Measurements from ENCODE around the gene TBC1D5.

DNA sequence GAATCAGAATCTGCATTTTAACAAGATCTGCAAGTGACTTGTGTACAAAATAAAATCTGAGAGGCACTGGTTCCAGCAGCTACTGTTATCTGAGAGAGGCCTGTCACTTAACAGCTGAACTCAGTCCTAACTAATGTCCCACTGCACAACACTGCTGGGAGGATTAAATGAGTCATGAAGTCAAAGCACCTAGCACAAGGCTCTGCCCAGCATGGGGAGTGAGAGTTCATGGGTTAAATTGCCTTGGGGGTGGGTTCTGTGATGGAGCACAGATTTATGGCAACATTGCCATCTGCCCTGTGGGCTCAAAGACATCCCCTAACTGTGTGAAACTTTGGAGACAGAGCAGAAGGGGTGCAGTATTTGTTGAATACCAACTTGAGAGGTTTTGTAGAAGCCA is 606.7 kb downstream of the TBC1D5 start:
- TF ChIP-seq POLR2AphosphoS5 (IDR thresholded peaks at IDR 0.05; ENCODE audit: low read depth, low read length), result no peak
- no peak for TF ChIP-seq CTCF (IDR thresholded peaks at IDR 0.05; ENCODE audit: control extremely low read depth in 1 of 3, insufficient read depth in 1 of 3, low read depth in 1 of 3, low read length in 3 of 3)
- TF ChIP-seq, protein P1, sequence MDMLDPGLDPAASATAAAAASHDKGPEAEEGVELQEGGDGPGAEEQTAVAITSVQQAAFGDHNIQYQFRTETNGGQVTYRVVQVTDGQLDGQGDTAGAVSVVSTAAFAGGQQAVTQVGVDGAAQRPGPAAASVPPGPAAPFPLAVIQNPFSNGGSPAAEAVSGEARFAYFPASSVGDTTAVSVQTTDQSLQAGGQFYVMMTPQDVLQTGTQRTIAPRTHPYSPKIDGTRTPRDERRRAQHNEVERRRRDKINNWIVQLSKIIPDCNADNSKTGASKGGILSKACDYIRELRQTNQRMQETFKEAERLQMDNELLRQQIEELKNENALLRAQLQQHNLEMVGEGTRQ (IDR thresholded peaks at IDR 0.05; ENCODE audit: low read length), result no peak
- TF ChIP-seq EZH2 (IDR thresholded peaks at IDR 0.05; ENCODE audit: low read depth, low read length, severe bottlenecking), result no peak
